Fibroblast of skin of scalp (primary cell): ENCODE data around the gene CNN2. TPM values are rescaled to one million over a fixed set of nuclear protein-coding genes. Genes with fewer than 3 reads are reported as not detected.

ENCODE experiments used
- DNase-seq: peaks from one replicate; pipeline ENCODE4 v3.0.0-alpha.2; 2013
- polyA plus RNA-seq, 2 experiments: library from polyadenylated mRNA; unstranded; fragments of 120-200 nt; gene quantifications; one replicate each; pipeline ENCODE4 v1.2.1, GENCODE V29; 2013; ENCODE audit not compliant: insufficient read length in 2 of 2

The CNN2 gene
- polyA plus RNA-seq (2013, experiment 1 of 2; ENCODE audit: insufficient read length) = 775 TPM
- 650 TPM for polyA plus RNA-seq (2013, experiment 2 of 2; ENCODE audit: insufficient read length)

GRCh38 chr19:1025960-1026782, at the start of gene CNN2:
Gene CNN2 (plus strand): TSS chr19:1026608. CDS start chr19:1026662, 54 bp downstream.
- peak; percentile 86 for DNase-seq

- no peak for DNase-seq
Observed at GRCh38 chr19:977058-977464, 49.3 kb upstream of the CNN2 start.

GRCh38 chr19:979318-979741, 47.1 kb upstream of the CNN2 start:
- no peak for DNase-seq

- no peak for DNase-seq
Observed at GRCh38 chr19:980133-980998, 46.0 kb upstream of the CNN2 start.

- peak; percentile 60 for DNase-seq
Observed at GRCh38 chr19:982567-983170, 43.7 kb upstream of the CNN2 start.

- peak; percentile 92 for DNase-seq
Observed at GRCh38 chr19:984165-984967, 42.0 kb upstream of the CNN2 start, which contains the start of gene WDR18. Gene WDR18 (plus strand): TSS chr19:984345. CDS start chr19:984354, 9 bp downstream.

- DNase-seq = no peak
Observed at GRCh38 chr19:986083-986482, 40.3 kb upstream of the CNN2 start.

- no peak for DNase-seq
Observed at GRCh38 chr19:988081-988480, 38.3 kb upstream of the CNN2 start.

GRCh38 chr19:988510-988909, 37.9 kb upstream of the CNN2 start:
- no peak for DNase-seq

GRCh38 chr19:989381-990081, 36.9 kb upstream of the CNN2 start:
- DNase-seq = no peak

- DNase-seq = no peak
Observed at GRCh38 chr19:990119-990571, 36.3 kb upstream of the CNN2 start.

- no peak for DNase-seq
Observed at GRCh38 chr19:990746-991145, 35.7 kb upstream of the CNN2 start.

GRCh38 chr19:991174-991931, 35.1 kb upstream of the CNN2 start:
- DNase-seq = peak; percentile 55

GRCh38 chr19:991932-992669, 34.3 kb upstream of the CNN2 start:
- no peak for DNase-seq

GRCh38 chr19:992670-993055, 33.7 kb upstream of the CNN2 start:
- no peak for DNase-seq

GRCh38 chr19:993361-993830, 33.0 kb upstream of the CNN2 start:
- no peak for DNase-seq

- DNase-seq = no peak
Observed at GRCh38 chr19:993831-994393, 32.5 kb upstream of the CNN2 start.

- no peak for DNase-seq
Observed at GRCh38 chr19:994516-994915, 31.9 kb upstream of the CNN2 start.
